OCI-LY7 (cell line): ENCODE measurements around the gene BTF3. TPM values are rescaled to one million over a fixed set of nuclear protein-coding genes. Genes with fewer than 3 reads are reported as not detected.

Experiments
- BruUV-seq: library from RNA; stranded (reverse); fragments of 400-500 nt; replicated peaks from 2 replicates; lab custom pipeline; 2021; lab: Mats Ljungman, UMichigan
- CTCF ChIA-PET: fragments of 300-600 bp; sonication (Branson Sonifier 250); formaldehyde crosslinking; loops from one replicate; lab custom pipeline; 2022; ENCODE audit warnings: antibody characterized with exemption; ENCODE audit not compliant: unreplicated experiment; lab: Charles Lee
- POLR2A ChIA-PET: fragments of 300-600 bp; sonication (Branson Sonifier 250); formaldehyde crosslinking; loops from one replicate; lab custom pipeline; 2022; ENCODE audit warnings: antibody characterized with exemption; lab: Charles Lee
- DNase-seq: peaks from one replicate; pipeline ENCODE4 v3.0.0-alpha.2; 2015; ENCODE audit warnings: low spot score
- H2AFZ ChIP-seq: fragments of 200-600 bp; sonication (generic), shearing (Covaris generic); 2 replicates; pipeline ENCODE4 v1.6.1; 2014; ENCODE audit warnings: mild to moderate bottlenecking, antibody characterized with exemption, low read length, moderate library complexity
- H3K27ac ChIP-seq: fragments of 200-600 bp; sonication (generic); 2 replicates; pipeline ENCODE4 v1.5.1; 2014; ENCODE audit warnings: mixed run types, low read depth, mild to moderate bottlenecking, moderate library complexity, low read length, inconsistent platforms; ENCODE audit not compliant: poor library complexity, severe bottlenecking
- H3K36me3 ChIP-seq: fragments of 200-600 bp; sonication (generic); 2 replicates; pipeline ENCODE4 v1.6.1; 2014; ENCODE audit warnings: mild to moderate bottlenecking, antibody characterized with exemption, low read length, moderate library complexity, mixed read lengths; ENCODE audit not compliant: insufficient read depth
- H3K4me1 ChIP-seq: fragments of 200-600 bp; sonication (generic); 2 replicates; pipeline ENCODE4 v1.5.1; 2014; ENCODE audit warnings: mild to moderate bottlenecking, low read length; ENCODE audit not compliant: insufficient read depth, poor library complexity, severe bottlenecking
- H3K4me2 ChIP-seq: fragments of 200-600 bp; sonication (generic); 2 replicates; pipeline ENCODE4 v1.6.1; 2014; ENCODE audit warnings: mild to moderate bottlenecking, low read length
- H3K4me3 ChIP-seq: fragments of 200-600 bp; sonication (generic); 2 replicates; pipeline ENCODE4 v1.5.1; 2014; ENCODE audit warnings: mild to moderate bottlenecking, low read depth, low read length; ENCODE audit not compliant: poor library complexity, severe bottlenecking
- H3K79me2 ChIP-seq: fragments of 200-600 bp; sonication (generic); 2 replicates; pipeline ENCODE4 v1.6.1; 2016; ENCODE audit warnings: low read depth, mild to moderate bottlenecking, low read length, moderate library complexity, mixed read lengths; ENCODE audit not compliant: insufficient read depth
- H3K9me2 ChIP-seq: fragments of 200-600 bp; sonication (generic); 2 replicates; pipeline ENCODE4 v1.6.1; 2016; ENCODE audit warnings: mild to moderate bottlenecking, low read length, mixed read lengths; ENCODE audit not compliant: insufficient read depth
- H3K9me3 ChIP-seq: fragments of 200-600 bp; sonication (generic); 2 replicates; pipeline ENCODE4 v1.6.1; 2014; ENCODE audit warnings: mild to moderate bottlenecking, mixed run types, low read length, mixed read lengths
- H4K20me1 ChIP-seq: fragments of 200-600 bp; sonication (generic); 2 replicates; pipeline ENCODE4 v1.6.1; 2014; ENCODE audit warnings: mild to moderate bottlenecking, antibody characterized with exemption, low read length, moderate library complexity, mixed read lengths; ENCODE audit not compliant: insufficient read depth
- CTCF ChIP-seq: fragments of 200-600 bp; sonication (generic); conservative IDR thresholded peaks from 2 replicates; pipeline ENCODE4 v1.5.1; 2014; ENCODE audit warnings: mild to moderate bottlenecking, antibody characterized with exemption, low read length, moderate library complexity, mixed read lengths
- EZH2phosphoT487 ChIP-seq: fragments of 200-600 bp; sonication (generic); IDR thresholded peaks from 2 replicates; pipeline ENCODE4 v1.6.1; 2018; ENCODE audit warnings: low read depth, borderline replicate concordance, mild to moderate bottlenecking, mixed run types, antibody characterized with exemption, low read length, moderate library complexity, mixed read lengths
- intact Hi-C: fragments of 100-400 bp; cut with micrococcal nuclease; formaldehyde crosslinking; loops from one replicate; pipeline ENCODE4 v1.10.0; 2022; ENCODE audit not compliant: unreplicated experiment
- total RNA-seq, 2 experiments: library from RNA; depleted of rRNA in 1 of 2; stranded (reverse); fragments of >200 nt in 1 of 2; shearing (Covaris generic) in 1 of 2; gene quantifications; 2 replicates each; pipeline ENCODE4 v1.2.3, GENCODE V29; 2014 to 2022

BTF3 gene
- total RNA-seq, 2 experiments from 2014 or later = 350 to 736 TPM

DNA sequence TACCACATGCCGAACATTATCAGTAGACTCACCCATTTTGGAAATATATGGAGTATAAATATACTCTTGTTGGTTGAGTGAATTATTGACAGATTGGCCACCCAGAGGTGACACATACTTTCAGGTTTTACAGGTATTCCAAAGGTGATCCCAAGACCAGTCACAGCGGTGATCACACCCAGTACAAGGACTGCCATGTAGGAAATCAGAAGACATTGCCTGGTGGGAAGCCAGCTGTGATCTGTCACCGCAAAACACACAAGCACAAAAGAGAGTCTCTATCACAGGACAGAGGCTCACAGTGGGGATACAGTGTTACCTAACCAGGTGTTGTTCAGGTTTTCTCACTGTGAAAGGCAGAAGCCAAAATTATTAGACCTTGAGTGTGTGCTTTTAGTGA is 15.8 kb downstream of the BTF3 start:
- intact Hi-C loops = no loop called here
- no peaks in the 10 kb centered on the region for H3K79me2 ChIP-seq
- no peaks in the 10 kb centered on the region for H3K9me3 ChIP-seq
- H4K20me1 ChIP-seq = no peaks in the 10 kb centered on the region
- no TSS peak for BruUV-seq
- TF ChIP-seq CTCF (no peak), EZH2phosphoT487 (no peak)
- no peaks in the 10 kb centered on the region for H3K36me3 ChIP-seq
- POLR2A ChIA-PET = no interaction called here
- H3K4me2 ChIP-seq = no peak overlapping the region
- H3K27ac ChIP-seq = no peak overlapping the region
- CTCF ChIA-PET = no interaction called here
- no peaks in the 10 kb centered on the region for H3K9me2 ChIP-seq
- no peak overlapping the region for H2AFZ ChIP-seq
- no peak for DNase-seq
- H3K4me3 ChIP-seq = no peak overlapping the region
- no peaks in the 10 kb centered on the region for H3K4me1 ChIP-seq

DNA sequence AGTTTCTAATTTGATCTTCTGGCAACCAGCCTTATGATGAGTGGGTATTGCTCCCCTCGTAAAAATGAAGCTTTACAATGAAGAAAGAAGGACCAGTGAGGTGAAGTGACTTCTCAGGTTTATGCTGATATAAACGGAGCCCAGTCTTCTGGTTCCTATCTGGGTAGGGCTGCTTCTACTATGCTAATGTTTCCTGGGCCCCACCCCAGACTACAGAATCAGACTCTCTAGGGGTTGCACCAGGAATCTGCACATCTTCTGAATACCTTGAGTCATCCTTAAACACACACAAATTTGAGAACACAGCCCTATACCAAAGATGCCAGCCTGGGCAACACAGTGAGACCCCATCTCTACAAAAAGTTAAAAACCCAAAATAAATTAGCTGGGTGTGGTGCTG is 16.2 kb downstream of the BTF3 start:
- Histone ChIP-seq H3K4me2 (no peak overlapping the region), H4K20me1 (no peaks in the 10 kb centered on the region), H2AFZ (no peak overlapping the region), H3K27ac (no peak overlapping the region), H3K4me1 (peaks cover 4% of the 10 kb centered on the region), H3K36me3 (no peaks in the 10 kb centered on the region), H3K4me3 (no peak overlapping the region), H3K9me2 (no peaks in the 10 kb centered on the region), H3K9me3 (no peaks in the 10 kb centered on the region), H3K79me2 (no peaks in the 10 kb centered on the region)
- intact Hi-C loops = no loop called here
- ChIA-PET CTCF (no interaction called here), POLR2A (interaction anchor here (1.5 kb wide), 1 partner anchor 15 kb away, joined by 3 read pairs; no protein-coding TSS in a partner anchor)
- no peak for TF ChIP-seq EZH2phosphoT487
- TF ChIP-seq CTCF = no peak
- no TSS peak for BruUV-seq
- no peak for DNase-seq

GRCh38 chr5:73515232-73515631 is 17.0 kb downstream of the BTF3 start:
- Histone ChIP-seq H4K20me1 (no peaks in the 10 kb centered on the region), H3K9me2 (no peaks in the 10 kb centered on the region), H3K79me2 (no peaks in the 10 kb centered on the region), H2AFZ (no peak overlapping the region), H3K36me3 (no peaks in the 10 kb centered on the region), H3K9me3 (no peaks in the 10 kb centered on the region), H3K4me2 (no peak overlapping the region), H3K4me3 (no peak overlapping the region), H3K27ac (no peak overlapping the region), H3K4me1 (peaks cover 5% of the 10 kb centered on the region)
- intact Hi-C loops = no loop called here
- no peak for DNase-seq
- TF ChIP-seq EZH2phosphoT487 = no peak
- TF ChIP-seq CTCF = no peak
- BruUV-seq = no TSS peak
- ChIA-PET POLR2A (interaction anchor here (1.0 to 1.5 kb wide), 2 partner anchors 15 to 22 kb away, joined by 3 read pairs; no protein-coding TSS in a partner anchor), CTCF (no interaction called here)
